GM12801 (cell line): Measurements from ENCODE around the gene RPTOR.

Source experiments
- CTCF ChIP-seq: IDR thresholded peaks from one replicate; pipeline ENCODE4 v1.5.1; 2011; ENCODE audit warnings: control low read depth; ENCODE audit not compliant: insufficient read length; ENCODE audit errors: extremely low read depth

RPTOR gene

GRCh38 chr17:80501741-80502577 is 42.7 kb upstream of the RPTOR start:
- TF ChIP-seq CTCF, result no peak

- no peak for TF ChIP-seq CTCF
Measured at GRCh38 chr17:80502578-80502877, 42.1 kb upstream of the RPTOR start.

- TF ChIP-seq CTCF, result no peak
Measured at GRCh38 chr17:80503031-80503430, 41.6 kb upstream of the RPTOR start.

- no peak for TF ChIP-seq CTCF
Measured at GRCh38 chr17:80503921-80504320, 40.7 kb upstream of the RPTOR start.

GRCh38 chr17:80504686-80505413 is 39.8 kb upstream of the RPTOR start:
- no peak for TF ChIP-seq CTCF

- TF ChIP-seq CTCF, result no peak
Measured at GRCh38 chr17:80507965-80508364, 36.7 kb upstream of the RPTOR start.

GRCh38 chr17:80509311-80509710 is 35.3 kb upstream of the RPTOR start:
- no peak for TF ChIP-seq CTCF
